Inflammatory macrophage treated with lipopolysaccharide for 4 hours (primary cell): Measurements from ENCODE around the gene NIPAL1.
"Not testable (repeated sequence)": the region's sequence is repeated elsewhere in the genome, so short reads cannot be mapped to it uniquely, and the experiment has no call there.

Source experiments
- DNase-seq: peaks from one replicate; pipeline ENCODE4 v3.0.0-alpha.2; 2020

NIPAL1 gene

GRCh38 chr4:48016141-48017107 lies at the start of gene NIPAL1, which contains the start of gene CNGA1:
Gene NIPAL1 (plus strand): TSS chr4:48016772. CDS start chr4:48016840, 68 bp downstream.
Gene CNGA1 (minus strand): TSS chr4:48016681. CDS start chr4:47952689, 63,992 bp downstream.
- DNase-seq = peak; percentile 48

GRCh38 chr4:47968847-47969246 lies 47.7 kb upstream of the NIPAL1 start:
- DNase-seq = no peak

GRCh38 chr4:47972181-47972580 lies 44.4 kb upstream of the NIPAL1 start:
- DNase-seq = peak; percentile 88

GRCh38 chr4:47972721-47973120 lies 43.9 kb upstream of the NIPAL1 start:
- peak; percentile 7 for DNase-seq

GRCh38 chr4:47974566-47974965 lies 42.0 kb upstream of the NIPAL1 start:
- peak; percentile 61 for DNase-seq

- DNase-seq = no peak
These were observed 26.4 kb upstream of the NIPAL1 start for GRCh38 chr4:47990145-47990544.

- not testable (repeated sequence) for DNase-seq
These were observed 24.1 kb upstream of the NIPAL1 start for GRCh38 chr4:47992475-47992874.

GRCh38 chr4:47996021-47996420 lies 20.6 kb upstream of the NIPAL1 start:
- DNase-seq = no peak

- no peak for DNase-seq
These were observed 14.3 kb upstream of the NIPAL1 start for GRCh38 chr4:48002267-48002666.

GRCh38 chr4:48003568-48003967 lies 13.0 kb upstream of the NIPAL1 start:
- peak; percentile 39 for DNase-seq

- DNase-seq = no peak
These were observed 10.8 kb upstream of the NIPAL1 start for GRCh38 chr4:48005781-48006180.

- no peak for DNase-seq
These were observed 8.5 kb upstream of the NIPAL1 start for GRCh38 chr4:48008021-48008596.

GRCh38 chr4:48010906-48011305 lies 5.7 kb upstream of the NIPAL1 start:
- not testable (repeated sequence) for DNase-seq

GRCh38 chr4:48011722-48012121 lies 4.8 kb upstream of the NIPAL1 start:
- DNase-seq = no peak

- DNase-seq = peak; percentile 31
These were observed 3.7 kb upstream of the NIPAL1 start for GRCh38 chr4:48012824-48013223.

- DNase-seq = no peak
These were observed 1.4 kb upstream of the NIPAL1 start for GRCh38 chr4:48015216-48015615.

GRCh38 chr4:48015678-48016077 lies 894 bp upstream of the NIPAL1 start:
- no peak for DNase-seq

GRCh38 chr4:48017108-48017571 lies 568 bp downstream of the NIPAL1 start:
- peak; percentile 38 for DNase-seq

GRCh38 chr4:48018112-48018511 lies 1.5 kb downstream of the NIPAL1 start:
- DNase-seq = no peak

- no peak for DNase-seq
These were observed 4.5 kb downstream of the NIPAL1 start for GRCh38 chr4:48021100-48021499.

- DNase-seq = no peak
These were observed 5.7 kb downstream of the NIPAL1 start for GRCh38 chr4:48022192-48022799.

- no peak for DNase-seq
These were observed 8.0 kb downstream of the NIPAL1 start for GRCh38 chr4:48024522-48024921.

GRCh38 chr4:48025005-48025404 lies 8.4 kb downstream of the NIPAL1 start:
- no peak for DNase-seq
